WTC11 (cell line): ENCODE measurements around the gene HCST. TPM values are rescaled to one million over a fixed set of nuclear protein-coding genes. Genes with fewer than 3 reads are reported as not detected.

Experiments
- CBFB ChIP-seq: sonication (generic); formaldehyde crosslinking; IDR thresholded peaks from 2 replicates; pipeline ENCODE4 v1.8.1; 2022; ENCODE audit warnings: mild to moderate bottlenecking, low read depth, missing genetic modification reagents
- CREB1 ChIP-seq: sonication (generic); formaldehyde crosslinking; IDR thresholded peaks from 2 replicates; pipeline ENCODE4 v1.8.0; 2023; ENCODE audit warnings: mild to moderate bottlenecking, missing genetic modification reagents
- EMX1 ChIP-seq: fragments of 250-450 bp; sonication (Bioruptor Pico); IDR thresholded peaks from 2 replicates; pipeline ENCODE4 v1.8.0; 2021; ENCODE audit warnings: mild to moderate bottlenecking
- ETV6 ChIP-seq: sonication (generic); formaldehyde crosslinking; IDR thresholded peaks from 2 replicates; pipeline ENCODE4 v1.8.1; 2022; ENCODE audit warnings: mild to moderate bottlenecking, missing genetic modification reagents
- FOXP1 ChIP-seq: sonication (generic); formaldehyde crosslinking; IDR thresholded peaks from 2 replicates; pipeline ENCODE4 v1.8.0; 2022; ENCODE audit warnings: missing genetic modification reagents, mild to moderate bottlenecking, moderate library complexity, borderline replicate concordance
- IRF2 ChIP-seq: sonication (generic); formaldehyde crosslinking; IDR thresholded peaks from 2 replicates; pipeline ENCODE4 v1.8.0; 2022; ENCODE audit warnings: low read depth, missing genetic modification reagents, borderline replicate concordance
- JAZF1 ChIP-seq: fragments of 250-450 bp; sonication (Bioruptor Pico); IDR thresholded peaks from 2 replicates; pipeline ENCODE4 v1.9.0; 2021; ENCODE audit warnings: moderate library complexity, mild to moderate bottlenecking, inconsistent platforms
- MXD4 ChIP-seq: fragments of 250-450 bp; sonication (Bioruptor Pico); IDR thresholded peaks from 2 replicates; pipeline ENCODE4 v1.8.0; 2021; ENCODE audit warnings: mild to moderate bottlenecking, moderate library complexity, borderline replicate concordance
- NR2C2 ChIP-seq: sonication (generic); formaldehyde crosslinking; IDR thresholded peaks from 2 replicates; pipeline ENCODE4 v1.8.0; 2022; ENCODE audit warnings: mild to moderate bottlenecking, missing genetic modification reagents
- NR3C1 ChIP-seq: sonication (generic); formaldehyde crosslinking; conservative IDR thresholded peaks from 2 replicates; pipeline ENCODE4 v1.8.1; 2023; ENCODE audit warnings: low read depth, mild to moderate bottlenecking, missing genetic modification reagents
- RELA ChIP-seq: sonication (generic); formaldehyde crosslinking; IDR thresholded peaks from 2 replicates; pipeline ENCODE4 v1.8.1; 2022; ENCODE audit warnings: missing genetic modification reagents, mild to moderate bottlenecking, borderline replicate concordance
- SMAD4 ChIP-seq: sonication (generic); formaldehyde crosslinking; IDR thresholded peaks from 2 replicates; pipeline ENCODE4 v1.8.0; 2022; ENCODE audit warnings: mild to moderate bottlenecking, missing genetic modification reagents
- SP1 ChIP-seq: sonication (generic); formaldehyde crosslinking; conservative IDR thresholded peaks from 2 replicates; pipeline ENCODE4 v1.8.1; 2022; ENCODE audit warnings: missing genetic modification reagents
- TEAD1 ChIP-seq: sonication (generic); formaldehyde crosslinking; IDR thresholded peaks from 2 replicates; pipeline ENCODE4 v1.8.0; 2022; ENCODE audit warnings: mild to moderate bottlenecking, missing genetic modification reagents
- TP53 ChIP-seq: sonication (generic); formaldehyde crosslinking; IDR thresholded peaks from 2 replicates; pipeline ENCODE4 v1.8.1; 2023; ENCODE audit warnings: mild to moderate bottlenecking, missing genetic modification reagents
- ZNF423 ChIP-seq: fragments of 250-450 bp; sonication (Bioruptor Pico); IDR thresholded peaks from 2 replicates; pipeline ENCODE4 v2.1.2; 2022; ENCODE audit warnings: mild to moderate bottlenecking, moderate library complexity
- total RNA-seq: library from RNA; stranded (reverse); gene quantifications from 3 replicates; pipeline ENCODE4 v1.2.3, GENCODE V29; 2021
- TF ChIP-seq, protein P1 (sequence below): fragments of 250-450 bp; sonication (Bioruptor Pico); IDR thresholded peaks from 2 replicates; pipeline ENCODE4 v1.9.0; 2021; ENCODE audit warnings: moderate library complexity, mild to moderate bottlenecking, inconsistent platforms, borderline replicate concordance
- TF ChIP-seq, protein P2 (sequence below): sonication (generic); formaldehyde crosslinking; IDR thresholded peaks from 2 replicates; pipeline ENCODE4 v1.8.0; 2023; ENCODE audit warnings: missing genetic modification reagents, mild to moderate bottlenecking, borderline replicate concordance
- TF ChIP-seq, protein P3 (sequence below): sonication (generic); formaldehyde crosslinking; IDR thresholded peaks from 2 replicates; pipeline ENCODE4 v1.8.1; 2023; ENCODE audit warnings: mild to moderate bottlenecking, missing genetic modification reagents, moderate library complexity
- TF ChIP-seq, protein P4 (sequence below): sonication (generic); formaldehyde crosslinking; IDR thresholded peaks from 2 replicates; pipeline ENCODE4 v1.8.1; 2022; ENCODE audit warnings: low read depth, missing genetic modification reagents, borderline replicate concordance
- TF ChIP-seq, protein P5 (sequence below): sonication (generic); formaldehyde crosslinking; IDR thresholded peaks from 2 replicates; pipeline ENCODE4 v1.8.0; 2022; ENCODE audit warnings: missing genetic modification reagents
- TF ChIP-seq, protein P6 (sequence below): fragments of 200-600 bp; IDR thresholded peaks from 2 replicates; pipeline ENCODE4 v1.8.0; 2022; ENCODE audit warnings: antibody characterized with exemption

The HCST gene
- total RNA-seq, 1 experiment from 2014 or later, result 1.9 TPM

DNA sequence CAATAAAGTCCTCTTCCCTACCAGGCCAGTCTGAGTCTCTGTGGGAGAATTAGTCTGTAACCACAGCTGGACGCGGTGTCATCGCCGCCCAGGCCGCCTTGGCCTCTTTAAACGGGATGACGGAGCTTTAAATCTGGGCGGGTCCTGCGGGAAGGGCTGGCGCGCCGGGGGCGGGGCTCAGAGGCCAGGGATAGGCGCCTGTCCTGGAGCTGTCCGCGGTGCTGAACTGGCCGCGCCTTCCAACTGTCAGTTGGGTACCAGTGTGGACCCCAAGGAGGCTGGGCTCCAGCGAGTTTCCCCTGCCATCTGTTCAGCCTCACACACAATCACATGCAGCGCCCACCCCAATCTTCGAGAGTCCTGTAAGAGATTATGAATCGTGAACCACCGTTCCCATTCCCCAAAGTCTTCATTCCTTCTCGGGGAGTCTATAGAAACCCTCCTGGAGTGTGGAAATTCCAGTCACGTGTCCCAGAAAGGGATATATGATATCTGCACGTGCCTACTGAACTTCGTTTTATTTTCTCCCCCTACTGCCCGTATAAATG, 22.5 kb upstream of the HCST start (continued):
- TF ChIP-seq IRF2 (CRISPR knock-in tag) (no peak), TEAD1 (peak; percentile 95), NR3C1 (no peak), CREB1 (CRISPR knock-in tag) (peak; percentile 86; the same call in 1 of the 2 replicates), NR2C2 (CRISPR knock-in tag) (no peak), ZNF423 (no peak), TP53 (CRISPR knock-in tag) (peak; percentile 68; the same call in 1 of the 2 replicates), JAZF1 (no peak), CBFB (CRISPR knock-in tag) (no peak), RELA (CRISPR knock-in tag) (peak; percentile 87; the same call in 1 of the 2 replicates), MXD4 (CRISPR knock-in tag) (no peak), SMAD4 (CRISPR knock-in tag) (no peak), FOXP1 (CRISPR knock-in tag) (peak; percentile 94; the same call in 1 of the 2 replicates), ETV6 (peak; percentile 96), EMX1 (CRISPR knock-in tag) (no peak), SP1 (peak; percentile 85)
- TF ChIP-seq, protein P1, sequence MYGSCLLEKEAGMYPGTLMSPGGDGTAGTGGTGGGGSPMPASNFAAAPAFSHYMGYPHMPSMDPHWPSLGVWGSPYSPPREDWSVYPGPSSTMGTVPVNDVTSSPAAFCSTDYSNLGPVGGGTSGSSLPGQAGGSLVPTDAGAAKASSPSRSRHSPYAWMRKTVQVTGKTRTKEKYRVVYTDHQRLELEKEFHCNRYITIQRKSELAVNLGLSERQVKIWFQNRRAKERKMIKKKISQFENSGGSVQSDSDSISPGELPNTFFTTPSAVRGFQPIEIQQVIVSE (CRISPR knock-in tag), result no peak
- TF ChIP-seq, protein P2, sequence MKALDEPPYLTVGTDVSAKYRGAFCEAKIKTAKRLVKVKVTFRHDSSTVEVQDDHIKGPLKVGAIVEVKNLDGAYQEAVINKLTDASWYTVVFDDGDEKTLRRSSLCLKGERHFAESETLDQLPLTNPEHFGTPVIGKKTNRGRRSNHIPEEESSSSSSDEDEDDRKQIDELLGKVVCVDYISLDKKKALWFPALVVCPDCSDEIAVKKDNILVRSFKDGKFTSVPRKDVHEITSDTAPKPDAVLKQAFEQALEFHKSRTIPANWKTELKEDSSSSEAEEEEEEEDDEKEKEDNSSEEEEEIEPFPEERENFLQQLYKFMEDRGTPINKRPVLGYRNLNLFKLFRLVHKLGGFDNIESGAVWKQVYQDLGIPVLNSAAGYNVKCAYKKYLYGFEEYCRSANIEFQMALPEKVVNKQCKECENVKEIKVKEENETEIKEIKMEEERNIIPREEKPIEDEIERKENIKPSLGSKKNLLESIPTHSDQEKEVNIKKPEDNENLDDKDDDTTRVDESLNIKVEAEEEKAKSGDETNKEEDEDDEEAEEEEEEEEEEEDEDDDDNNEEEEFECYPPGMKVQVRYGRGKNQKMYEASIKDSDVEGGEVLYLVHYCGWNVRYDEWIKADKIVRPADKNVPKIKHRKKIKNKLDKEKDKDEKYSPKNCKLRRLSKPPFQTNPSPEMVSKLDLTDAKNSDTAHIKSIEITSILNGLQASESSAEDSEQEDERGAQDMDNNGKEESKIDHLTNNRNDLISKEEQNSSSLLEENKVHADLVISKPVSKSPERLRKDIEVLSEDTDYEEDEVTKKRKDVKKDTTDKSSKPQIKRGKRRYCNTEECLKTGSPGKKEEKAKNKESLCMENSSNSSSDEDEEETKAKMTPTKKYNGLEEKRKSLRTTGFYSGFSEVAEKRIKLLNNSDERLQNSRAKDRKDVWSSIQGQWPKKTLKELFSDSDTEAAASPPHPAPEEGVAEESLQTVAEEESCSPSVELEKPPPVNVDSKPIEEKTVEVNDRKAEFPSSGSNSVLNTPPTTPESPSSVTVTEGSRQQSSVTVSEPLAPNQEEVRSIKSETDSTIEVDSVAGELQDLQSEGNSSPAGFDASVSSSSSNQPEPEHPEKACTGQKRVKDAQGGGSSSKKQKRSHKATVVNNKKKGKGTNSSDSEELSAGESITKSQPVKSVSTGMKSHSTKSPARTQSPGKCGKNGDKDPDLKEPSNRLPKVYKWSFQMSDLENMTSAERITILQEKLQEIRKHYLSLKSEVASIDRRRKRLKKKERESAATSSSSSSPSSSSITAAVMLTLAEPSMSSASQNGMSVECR (CRISPR knock-in tag), result peak; percentile 98
- TF ChIP-seq, protein P3, sequence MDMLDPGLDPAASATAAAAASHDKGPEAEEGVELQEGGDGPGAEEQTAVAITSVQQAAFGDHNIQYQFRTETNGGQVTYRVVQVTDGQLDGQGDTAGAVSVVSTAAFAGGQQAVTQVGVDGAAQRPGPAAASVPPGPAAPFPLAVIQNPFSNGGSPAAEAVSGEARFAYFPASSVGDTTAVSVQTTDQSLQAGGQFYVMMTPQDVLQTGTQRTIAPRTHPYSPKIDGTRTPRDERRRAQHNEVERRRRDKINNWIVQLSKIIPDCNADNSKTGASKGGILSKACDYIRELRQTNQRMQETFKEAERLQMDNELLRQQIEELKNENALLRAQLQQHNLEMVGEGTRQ (CRISPR knock-in tag), result no peak
- TF ChIP-seq, protein P4, sequence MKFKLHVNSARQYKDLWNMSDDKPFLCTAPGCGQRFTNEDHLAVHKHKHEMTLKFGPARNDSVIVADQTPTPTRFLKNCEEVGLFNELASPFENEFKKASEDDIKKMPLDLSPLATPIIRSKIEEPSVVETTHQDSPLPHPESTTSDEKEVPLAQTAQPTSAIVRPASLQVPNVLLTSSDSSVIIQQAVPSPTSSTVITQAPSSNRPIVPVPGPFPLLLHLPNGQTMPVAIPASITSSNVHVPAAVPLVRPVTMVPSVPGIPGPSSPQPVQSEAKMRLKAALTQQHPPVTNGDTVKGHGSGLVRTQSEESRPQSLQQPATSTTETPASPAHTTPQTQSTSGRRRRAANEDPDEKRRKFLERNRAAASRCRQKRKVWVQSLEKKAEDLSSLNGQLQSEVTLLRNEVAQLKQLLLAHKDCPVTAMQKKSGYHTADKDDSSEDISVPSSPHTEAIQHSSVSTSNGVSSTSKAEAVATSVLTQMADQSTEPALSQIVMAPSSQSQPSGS (CRISPR knock-in tag), result no peak
- TF ChIP-seq, protein P5, sequence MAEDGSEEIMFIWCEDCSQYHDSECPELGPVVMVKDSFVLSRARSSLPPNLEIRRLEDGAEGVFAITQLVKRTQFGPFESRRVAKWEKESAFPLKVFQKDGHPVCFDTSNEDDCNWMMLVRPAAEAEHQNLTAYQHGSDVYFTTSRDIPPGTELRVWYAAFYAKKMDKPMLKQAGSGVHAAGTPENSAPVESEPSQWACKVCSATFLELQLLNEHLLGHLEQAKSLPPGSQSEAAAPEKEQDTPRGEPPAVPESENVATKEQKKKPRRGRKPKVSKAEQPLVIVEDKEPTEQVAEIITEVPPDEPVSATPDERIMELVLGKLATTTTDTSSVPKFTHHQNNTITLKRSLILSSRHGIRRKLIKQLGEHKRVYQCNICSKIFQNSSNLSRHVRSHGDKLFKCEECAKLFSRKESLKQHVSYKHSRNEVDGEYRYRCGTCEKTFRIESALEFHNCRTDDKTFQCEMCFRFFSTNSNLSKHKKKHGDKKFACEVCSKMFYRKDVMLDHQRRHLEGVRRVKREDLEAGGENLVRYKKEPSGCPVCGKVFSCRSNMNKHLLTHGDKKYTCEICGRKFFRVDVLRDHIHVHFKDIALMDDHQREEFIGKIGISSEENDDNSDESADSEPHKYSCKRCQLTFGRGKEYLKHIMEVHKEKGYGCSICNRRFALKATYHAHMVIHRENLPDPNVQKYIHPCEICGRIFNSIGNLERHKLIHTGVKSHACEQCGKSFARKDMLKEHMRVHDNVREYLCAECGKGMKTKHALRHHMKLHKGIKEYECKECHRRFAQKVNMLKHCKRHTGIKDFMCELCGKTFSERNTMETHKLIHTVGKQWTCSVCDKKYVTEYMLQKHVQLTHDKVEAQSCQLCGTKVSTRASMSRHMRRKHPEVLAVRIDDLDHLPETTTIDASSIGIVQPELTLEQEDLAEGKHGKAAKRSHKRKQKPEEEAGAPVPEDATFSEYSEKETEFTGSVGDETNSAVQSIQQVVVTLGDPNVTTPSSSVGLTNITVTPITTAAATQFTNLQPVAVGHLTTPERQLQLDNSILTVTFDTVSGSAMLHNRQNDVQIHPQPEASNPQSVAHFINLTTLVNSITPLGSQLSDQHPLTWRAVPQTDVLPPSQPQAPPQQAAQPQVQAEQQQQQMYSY (CRISPR knock-in tag), result no peak
- TF ChIP-seq, protein P6, sequence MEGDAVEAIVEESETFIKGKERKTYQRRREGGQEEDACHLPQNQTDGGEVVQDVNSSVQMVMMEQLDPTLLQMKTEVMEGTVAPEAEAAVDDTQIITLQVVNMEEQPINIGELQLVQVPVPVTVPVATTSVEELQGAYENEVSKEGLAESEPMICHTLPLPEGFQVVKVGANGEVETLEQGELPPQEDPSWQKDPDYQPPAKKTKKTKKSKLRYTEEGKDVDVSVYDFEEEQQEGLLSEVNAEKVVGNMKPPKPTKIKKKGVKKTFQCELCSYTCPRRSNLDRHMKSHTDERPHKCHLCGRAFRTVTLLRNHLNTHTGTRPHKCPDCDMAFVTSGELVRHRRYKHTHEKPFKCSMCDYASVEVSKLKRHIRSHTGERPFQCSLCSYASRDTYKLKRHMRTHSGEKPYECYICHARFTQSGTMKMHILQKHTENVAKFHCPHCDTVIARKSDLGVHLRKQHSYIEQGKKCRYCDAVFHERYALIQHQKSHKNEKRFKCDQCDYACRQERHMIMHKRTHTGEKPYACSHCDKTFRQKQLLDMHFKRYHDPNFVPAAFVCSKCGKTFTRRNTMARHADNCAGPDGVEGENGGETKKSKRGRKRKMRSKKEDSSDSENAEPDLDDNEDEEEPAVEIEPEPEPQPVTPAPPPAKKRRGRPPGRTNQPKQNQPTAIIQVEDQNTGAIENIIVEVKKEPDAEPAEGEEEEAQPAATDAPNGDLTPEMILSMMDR, result no peak
